Gastroesophageal sphincter (tissue), 4 donors: ENCODE results near the gene WDR12. TPM values are rescaled to one million over a fixed set of nuclear protein-coding genes. Genes with fewer than 3 reads are reported as not detected.

Experiments
- ATAC-seq: fragments of 150-250 bp; one replicate; pipeline ENCODE4 v1.9.1; 2016; ENCODE audit warnings: mild to moderate bottlenecking, moderate library complexity
- H3K27ac ChIP-seq, 4 donors: fragments of 200-600 bp; sonication (generic) in 3 of 4; 1 replicate in 3 of 4; 2 replicates in 1 of 4; pipeline ENCODE4 v1.5.1; 2016 to 2019
- H3K27me3 ChIP-seq: fragments of 200-600 bp; sonication (generic); one replicate; pipeline ENCODE4 v1.5.1; 2019
- H3K36me3 ChIP-seq, 2 donors: fragments of 200-600 bp; sonication (generic); one replicate each; pipeline ENCODE4 v1.5.1; 2019; ENCODE audit warnings: control low read depth in 1 of 2
- H3K4me1 ChIP-seq, 3 donors: fragments of 200-600 bp; sonication (generic); 1 replicate in 2 of 3; 2 replicates in 1 of 3; pipeline ENCODE4 v1.5.1; 2016 to 2019; ENCODE audit warnings: control low read depth in 2 of 3
- H3K4me3 ChIP-seq, 2 donors: fragments of 200-600 bp; sonication (generic); one replicate each; pipeline ENCODE4 v1.5.1; 2019; ENCODE audit warnings: mild to moderate bottlenecking in 1 of 2, moderate library complexity in 1 of 2
- H3K9me3 ChIP-seq, 3 donors: fragments of 200-600 bp; sonication (generic); one replicate each; pipeline ENCODE4 v1.5.1; 2017 to 2019; ENCODE audit warnings: control low read depth in 2 of 3
- EP300 ChIP-seq: sonication (generic); formaldehyde crosslinking; IDR thresholded peaks from one replicate; pipeline ENCODE4 v1.6.1; 2017; ENCODE audit warnings: antibody characterized with exemption, mild to moderate bottlenecking
- POLR2A ChIP-seq, 2 donors: fragments of 450-650 bp; IDR thresholded peaks; one replicate each; pipeline ENCODE4 v1.6.1; 2017; ENCODE audit warnings: antibody characterized with exemption in 2 of 2, mild to moderate bottlenecking in 2 of 2, moderate library complexity in 1 of 2
- POLR2AphosphoS5 ChIP-seq: sonication (generic); formaldehyde crosslinking; IDR thresholded peaks from one replicate; pipeline ENCODE4 v1.6.1; 2017; ENCODE audit warnings: antibody characterized with exemption
- WGBS, 2 donors: methylation state at CpG; one replicate each; pipeline ENCODE4 v1.1.5; 2018; ENCODE audit warnings: low coverage in 1 of 2; 5-methylcytosine and 5-hydroxymethylcytosine counted together
- total RNA-seq, 4 donors: library from RNA; depleted of rRNA; stranded (reverse); fragments of >200 nt; gene quantifications; one replicate each; pipeline ENCODE4 v1.1.0, GENCODE V29; 2016
- TF ChIP-seq, protein P1 (sequence below), 4 experiments: fragments of 200-600 bp in 2 of 4; fragments of 450-650 bp in 2 of 4; sonication (generic) in 1 of 4; IDR thresholded peaks; one replicate each; pipeline ENCODE4 v1.5.1; 2017 to 2019; ENCODE audit warnings: antibody characterized with exemption in 4 of 4, mild to moderate bottlenecking in 2 of 4, moderate library complexity in 2 of 4

Gene WDR12
- total RNA-seq, 4 donors from 2014 or later = 11.2 to 24.4 (median 20.2) TPM

DNA sequence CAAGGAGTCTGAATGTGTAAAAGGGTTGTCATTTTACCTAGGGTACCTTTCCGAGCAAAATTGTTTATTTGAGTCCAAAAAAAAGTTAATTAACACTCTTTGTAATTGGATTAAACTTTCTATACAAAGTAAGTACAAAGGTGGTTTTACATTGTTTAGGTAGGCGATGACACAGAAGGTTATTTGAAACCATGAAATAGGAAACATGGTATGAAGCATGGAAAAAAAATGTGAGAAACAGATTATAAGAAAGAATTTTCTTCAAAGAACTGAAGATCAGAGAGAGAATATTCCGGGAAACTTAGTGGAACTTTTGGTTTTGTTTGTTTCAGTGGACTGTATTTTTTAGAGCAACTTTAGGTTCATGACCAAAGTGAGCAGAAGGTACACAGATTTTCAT, 33.3 kb upstream of the WDR12 start:
- no peak overlapping the region for H3K27ac ChIP-seq
- H3K4me3 ChIP-seq = no peak overlapping the region
- no peak for TF ChIP-seq POLR2A (IDR thresholded peaks at IDR 0.05)
- TF ChIP-seq POLR2AphosphoS5 = no peak
- TF ChIP-seq, protein P1, sequence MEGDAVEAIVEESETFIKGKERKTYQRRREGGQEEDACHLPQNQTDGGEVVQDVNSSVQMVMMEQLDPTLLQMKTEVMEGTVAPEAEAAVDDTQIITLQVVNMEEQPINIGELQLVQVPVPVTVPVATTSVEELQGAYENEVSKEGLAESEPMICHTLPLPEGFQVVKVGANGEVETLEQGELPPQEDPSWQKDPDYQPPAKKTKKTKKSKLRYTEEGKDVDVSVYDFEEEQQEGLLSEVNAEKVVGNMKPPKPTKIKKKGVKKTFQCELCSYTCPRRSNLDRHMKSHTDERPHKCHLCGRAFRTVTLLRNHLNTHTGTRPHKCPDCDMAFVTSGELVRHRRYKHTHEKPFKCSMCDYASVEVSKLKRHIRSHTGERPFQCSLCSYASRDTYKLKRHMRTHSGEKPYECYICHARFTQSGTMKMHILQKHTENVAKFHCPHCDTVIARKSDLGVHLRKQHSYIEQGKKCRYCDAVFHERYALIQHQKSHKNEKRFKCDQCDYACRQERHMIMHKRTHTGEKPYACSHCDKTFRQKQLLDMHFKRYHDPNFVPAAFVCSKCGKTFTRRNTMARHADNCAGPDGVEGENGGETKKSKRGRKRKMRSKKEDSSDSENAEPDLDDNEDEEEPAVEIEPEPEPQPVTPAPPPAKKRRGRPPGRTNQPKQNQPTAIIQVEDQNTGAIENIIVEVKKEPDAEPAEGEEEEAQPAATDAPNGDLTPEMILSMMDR (IDR thresholded peaks at IDR 0.05) = no peak
- TF ChIP-seq EP300 = no peak
- 38 to 83% methylated on average over 3 of the region's 3 CpGs for WGBS, 2 donors
- no peaks in the 10 kb centered on the region for H3K4me1 ChIP-seq
- H3K9me3 ChIP-seq = peaks cover 0 to 4% (median 0%) of the 10 kb centered on the region in 3 donors
- ATAC-seq = no peak
- no peaks in the 10 kb centered on the region for H3K27me3 ChIP-seq
- peaks cover 0 to 45% of the 10 kb centered on the region in 2 donors for H3K36me3 ChIP-seq

- Histone ChIP-seq H3K9me3 (peaks cover 0 to 4% (median 0%) of the 10 kb centered on the region in 3 donors), H3K27ac (no peak overlapping the region), H3K4me1 (no peaks in the 10 kb centered on the region), H3K27me3 (no peaks in the 10 kb centered on the region), H3K4me3 (no peak overlapping the region), H3K36me3 (peaks cover 0 to 49% of the 10 kb centered on the region in 2 donors)
- TF ChIP-seq POLR2A (IDR thresholded peaks at IDR 0.05) = no peak
- no peak for TF ChIP-seq EP300
- TF ChIP-seq POLR2AphosphoS5 = no peak
- TF ChIP-seq, protein P1 (IDR thresholded peaks at IDR 0.05) = no peak
- no peak for ATAC-seq
- WGBS, 2 donors = 27 to 32% methylated on average over 1 of the region's 1 CpG
These were observed 32.9 kb upstream of the WDR12 start for GRCh38 chr2:202944408-202944807.

- TF ChIP-seq POLR2AphosphoS5 = no peak
- TF ChIP-seq POLR2A (IDR thresholded peaks at IDR 0.05) = no peak
- no peak for TF ChIP-seq EP300
- TF ChIP-seq, protein P1 (IDR thresholded peaks at IDR 0.05) = no peak
These were observed 30.3 kb upstream of the WDR12 start for GRCh38 chr2:202941771-202942170.

DNA sequence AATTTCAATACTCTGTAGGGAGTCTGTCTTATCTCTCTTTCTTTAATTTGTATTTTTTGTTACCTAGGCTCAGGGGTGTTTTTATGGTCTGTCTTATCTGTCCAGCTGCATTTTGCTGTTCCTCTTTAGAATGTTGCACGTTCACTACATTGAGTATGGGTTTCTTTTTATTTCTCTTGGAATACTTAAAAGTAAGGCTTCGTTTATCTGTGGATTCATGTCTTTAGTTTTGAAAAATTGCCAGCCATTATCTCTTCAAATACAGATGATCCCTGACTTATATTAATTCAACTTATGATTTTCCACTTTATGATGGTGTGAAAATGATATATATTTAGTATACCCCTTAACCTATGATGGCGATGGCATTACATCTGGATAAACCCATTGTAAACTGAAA, 27.5 kb upstream of the WDR12 start:
- 94 to 100% methylated on average over 3 of the region's 3 CpGs for WGBS, 2 donors
- no peak for ATAC-seq
- no peak for TF ChIP-seq POLR2A (IDR thresholded peaks at IDR 0.05)
- TF ChIP-seq, protein P1 (IDR thresholded peaks at IDR 0.05) = no peak
- no peak for TF ChIP-seq POLR2AphosphoS5
- TF ChIP-seq EP300 = no peak
- Histone ChIP-seq H3K27me3 (no peaks in the 10 kb centered on the region), H3K9me3 (peaks cover 0 to 4% (median 0%) of the 10 kb centered on the region in 3 donors), H3K4me1 (no peaks in the 10 kb centered on the region), H3K4me3 (no peak overlapping the region), H3K36me3 (peaks cover 0 to 59% of the 10 kb centered on the region in 2 donors), H3K27ac (no peak overlapping the region)

More at GRCh38 chr2:202941771-202942170, 30.3 kb upstream of the WDR12 start:
- Histone ChIP-seq H3K36me3 (peaks cover 0 to 60% of the 10 kb centered on the region in 2 donors), H3K4me1 (no peaks in the 10 kb centered on the region), H3K9me3 (peaks cover 0 to 4% (median 0%) of the 10 kb centered on the region in 3 donors), H3K27me3 (no peaks in the 10 kb centered on the region), H3K4me3 (no peak overlapping the region), H3K27ac (no peak overlapping the region)
- no peak for ATAC-seq
- 67 to 75% methylated on average over 1 of the region's 4 CpGs for WGBS, 2 donors

- no CpG with 5 or more reads among the region's 2 CpGs for WGBS, 2 donors
- H3K4me3 ChIP-seq = no peak overlapping the region
- no peak overlapping the region for H3K27ac ChIP-seq
- ATAC-seq = no peak
- H3K27me3 ChIP-seq = no peaks in the 10 kb centered on the region
- peaks cover 0 to 4% (median 0%) of the 10 kb centered on the region in 3 donors for H3K9me3 ChIP-seq
- TF ChIP-seq POLR2A (IDR thresholded peaks at IDR 0.05) = no peak
- TF ChIP-seq POLR2AphosphoS5 = no peak
- TF ChIP-seq, protein P1 (IDR thresholded peaks at IDR 0.05) = no peak
- TF ChIP-seq EP300 = no peak
- no peaks in the 10 kb centered on the region for H3K4me1 ChIP-seq
- H3K36me3 ChIP-seq = peaks cover 0 to 56% of the 10 kb centered on the region in 2 donors
These were observed 23.0 kb upstream of the WDR12 start for GRCh38 chr2:202934456-202934855.
